ENCODE measurements around the gene KMT5B.

The KMT5B gene
- total RNA-seq = 41.8 to 62.7 (median 45.5) reads per million in 3 donors

- Histone ChIP-seq H3K9me3 (ENCODE audit: control insufficient read depth, low read length) (no peaks in the 10 kb centered on the region), H3K4me3 (ENCODE audit: insufficient read depth, low read depth, low read length, poor library complexity, severe bottlenecking) (peak within 1 kb of the TSS; percentile 97), H3K27ac (ENCODE audit: insufficient read depth, low read length, poor library complexity, severe bottlenecking) (peak within 1 kb of the TSS; percentile 83), H3K27me3 (replicated peaks; ENCODE audit: control insufficient read depth, insufficient read depth, low read length, poor library complexity, severe bottlenecking) (no peaks in the 10 kb centered on the region), H3K36me3 (ENCODE audit: control insufficient read depth, insufficient read depth, low read length) (no peaks in the 10 kb centered on the region), H3K4me1 (ENCODE audit: control insufficient read depth, insufficient read depth, low read length, poor library complexity, severe bottlenecking) (peaks cover 22% of the 10 kb centered on the region)
- peak in 1 of 3 donors; percentile 41 for DNase-seq
These were observed at the start of gene KMT5B for GRCh38 chr11:68213135-68213515. KMT5B (minus strand) TSS chr11:68213296; CDS start chr11:68190076, 23,220 bp downstream.

GRCh38 chr11:68262544-68262827 lies 49.4 kb upstream of the KMT5B start:
- no peaks in the 10 kb centered on the region for H3K27me3 ChIP-seq (replicated peaks; ENCODE audit: control insufficient read depth, insufficient read depth, low read length, poor library complexity, severe bottlenecking)
- H3K36me3 ChIP-seq (ENCODE audit: control insufficient read depth, insufficient read depth, low read length) = peaks cover 40% of the 10 kb centered on the region
- no peaks in the 10 kb centered on the region for H3K9me3 ChIP-seq (ENCODE audit: control insufficient read depth, low read length)
- no peak overlapping the region for H3K4me3 ChIP-seq (ENCODE audit: insufficient read depth, low read depth, low read length, poor library complexity, severe bottlenecking)
- no peak for DNase-seq
- H3K4me1 ChIP-seq (ENCODE audit: control insufficient read depth, insufficient read depth, low read length, poor library complexity, severe bottlenecking) = peaks cover 2% of the 10 kb centered on the region
- H3K27ac ChIP-seq (ENCODE audit: insufficient read depth, low read length, poor library complexity, severe bottlenecking) = no peak overlapping the region

GRCh38 chr11:68261749-68262543 lies 48.9 kb upstream of the KMT5B start:
- peaks cover 3% of the 10 kb centered on the region for H3K4me1 ChIP-seq (ENCODE audit: control insufficient read depth, insufficient read depth, low read length, poor library complexity, severe bottlenecking)
- DNase-seq = no peak
- peaks cover 34% of the 10 kb centered on the region for H3K36me3 ChIP-seq (ENCODE audit: control insufficient read depth, insufficient read depth, low read length)
- no peak overlapping the region for H3K4me3 ChIP-seq (ENCODE audit: insufficient read depth, low read depth, low read length, poor library complexity, severe bottlenecking)
- H3K9me3 ChIP-seq (ENCODE audit: control insufficient read depth, low read length) = no peaks in the 10 kb centered on the region
- H3K27me3 ChIP-seq (replicated peaks; ENCODE audit: control insufficient read depth, insufficient read depth, low read length, poor library complexity, severe bottlenecking) = no peaks in the 10 kb centered on the region
- H3K27ac ChIP-seq (ENCODE audit: insufficient read depth, low read length, poor library complexity, severe bottlenecking) = no peak overlapping the region

- H3K9me3 ChIP-seq (ENCODE audit: control insufficient read depth, low read length) = no peaks in the 10 kb centered on the region
These were observed 47.9 kb upstream of the KMT5B start for GRCh38 chr11:68261006-68261405.

GRCh38 chr11:68260484-68260883 lies 47.4 kb upstream of the KMT5B start:
- Histone ChIP-seq H3K9me3 (ENCODE audit: control insufficient read depth, low read length) (no peaks in the 10 kb centered on the region), H3K27ac (ENCODE audit: insufficient read depth, low read length, poor library complexity, severe bottlenecking) (no peak overlapping the region), H3K36me3 (ENCODE audit: control insufficient read depth, insufficient read depth, low read length) (peaks cover 21% of the 10 kb centered on the region), H3K4me3 (ENCODE audit: insufficient read depth, low read depth, low read length, poor library complexity, severe bottlenecking) (no peak overlapping the region), H3K4me1 (ENCODE audit: control insufficient read depth, insufficient read depth, low read length, poor library complexity, severe bottlenecking) (peaks cover 3% of the 10 kb centered on the region), H3K27me3 (replicated peaks; ENCODE audit: control insufficient read depth, insufficient read depth, low read length, poor library complexity, severe bottlenecking) (no peaks in the 10 kb centered on the region)
- no peak for DNase-seq

More at GRCh38 chr11:68261006-68261405, 47.9 kb upstream of the KMT5B start:
- no peaks in the 10 kb centered on the region for H3K27me3 ChIP-seq (replicated peaks; ENCODE audit: control insufficient read depth, insufficient read depth, low read length, poor library complexity, severe bottlenecking)
- no peak overlapping the region for H3K27ac ChIP-seq (ENCODE audit: insufficient read depth, low read length, poor library complexity, severe bottlenecking)
- peaks cover 3% of the 10 kb centered on the region for H3K4me1 ChIP-seq (ENCODE audit: control insufficient read depth, insufficient read depth, low read length, poor library complexity, severe bottlenecking)
- peaks cover 25% of the 10 kb centered on the region for H3K36me3 ChIP-seq (ENCODE audit: control insufficient read depth, insufficient read depth, low read length)
- DNase-seq = no peak
- H3K4me3 ChIP-seq (ENCODE audit: insufficient read depth, low read depth, low read length, poor library complexity, severe bottlenecking) = no peak overlapping the region

- H3K9me3 ChIP-seq (ENCODE audit: control insufficient read depth, low read length) = no peaks in the 10 kb centered on the region
- peaks cover 3% of the 10 kb centered on the region for H3K4me1 ChIP-seq (ENCODE audit: control insufficient read depth, insufficient read depth, low read length, poor library complexity, severe bottlenecking)
- no peak overlapping the region for H3K4me3 ChIP-seq (ENCODE audit: insufficient read depth, low read depth, low read length, poor library complexity, severe bottlenecking)
- no peak for DNase-seq
- H3K27ac ChIP-seq (ENCODE audit: insufficient read depth, low read length, poor library complexity, severe bottlenecking) = no peak overlapping the region
- no peaks in the 10 kb centered on the region for H3K27me3 ChIP-seq (replicated peaks; ENCODE audit: control insufficient read depth, insufficient read depth, low read length, poor library complexity, severe bottlenecking)
- H3K36me3 ChIP-seq (ENCODE audit: control insufficient read depth, insufficient read depth, low read length) = peaks cover 14% of the 10 kb centered on the region
These were observed 46.2 kb upstream of the KMT5B start for GRCh38 chr11:68259122-68259959.

GRCh38 chr11:68258363-68258765 lies 45.3 kb upstream of the KMT5B start:
- H3K27me3 ChIP-seq (replicated peaks; ENCODE audit: control insufficient read depth, insufficient read depth, low read length, poor library complexity, severe bottlenecking) = no peaks in the 10 kb centered on the region
- no peak overlapping the region for H3K27ac ChIP-seq (ENCODE audit: insufficient read depth, low read length, poor library complexity, severe bottlenecking)
- peaks cover 3% of the 10 kb centered on the region for H3K4me1 ChIP-seq (ENCODE audit: control insufficient read depth, insufficient read depth, low read length, poor library complexity, severe bottlenecking)
- H3K9me3 ChIP-seq (ENCODE audit: control insufficient read depth, low read length) = no peaks in the 10 kb centered on the region
- H3K36me3 ChIP-seq (ENCODE audit: control insufficient read depth, insufficient read depth, low read length) = peaks cover 14% of the 10 kb centered on the region
- H3K4me3 ChIP-seq (ENCODE audit: insufficient read depth, low read depth, low read length, poor library complexity, severe bottlenecking) = no peak overlapping the region
- no peak for DNase-seq

- Histone ChIP-seq H3K27me3 (replicated peaks; ENCODE audit: control insufficient read depth, insufficient read depth, low read length, poor library complexity, severe bottlenecking) (no peaks in the 10 kb centered on the region), H3K4me1 (ENCODE audit: control insufficient read depth, insufficient read depth, low read length, poor library complexity, severe bottlenecking) (peaks cover 3% of the 10 kb centered on the region), H3K4me3 (ENCODE audit: insufficient read depth, low read depth, low read length, poor library complexity, severe bottlenecking) (no peak overlapping the region), H3K36me3 (ENCODE audit: control insufficient read depth, insufficient read depth, low read length) (peaks cover 8% of the 10 kb centered on the region), H3K27ac (ENCODE audit: insufficient read depth, low read length, poor library complexity, severe bottlenecking) (no peak overlapping the region), H3K9me3 (ENCODE audit: control insufficient read depth, low read length) (no peaks in the 10 kb centered on the region)
- peak; percentile 74 to 85 (median 78) for DNase-seq
These were observed 44.6 kb upstream of the KMT5B start for GRCh38 chr11:68257477-68258362.

GRCh38 chr11:68256331-68256741 lies 43.2 kb upstream of the KMT5B start:
- Histone ChIP-seq H3K27me3 (replicated peaks; ENCODE audit: control insufficient read depth, insufficient read depth, low read length, poor library complexity, severe bottlenecking) (no peaks in the 10 kb centered on the region), H3K9me3 (ENCODE audit: control insufficient read depth, low read length) (no peaks in the 10 kb centered on the region), H3K4me3 (ENCODE audit: insufficient read depth, low read depth, low read length, poor library complexity, severe bottlenecking) (no peak overlapping the region), H3K4me1 (ENCODE audit: control insufficient read depth, insufficient read depth, low read length, poor library complexity, severe bottlenecking) (peaks cover 3% of the 10 kb centered on the region), H3K36me3 (ENCODE audit: control insufficient read depth, insufficient read depth, low read length) (no peaks in the 10 kb centered on the region), H3K27ac (ENCODE audit: insufficient read depth, low read length, poor library complexity, severe bottlenecking) (no peak overlapping the region)
- DNase-seq = no peak

Data from effector memory CD4-positive, alpha-beta T cell (primary cell).